OCI-LY7 (cell line): ENCODE results near the gene CEMIP2.

Experiments
- EZH2phosphoT487 ChIP-seq: fragments of 200-600 bp; sonication (generic); IDR thresholded peaks from 2 replicates; pipeline ENCODE4 v1.6.1; 2018; ENCODE audit warnings: low read depth, borderline replicate concordance, mild to moderate bottlenecking, mixed run types, antibody characterized with exemption, low read length, moderate library complexity, mixed read lengths
- TF ChIP-seq, protein P1 (sequence below): fragments of 200-600 bp; sonication (generic); conservative IDR thresholded peaks from 2 replicates; pipeline ENCODE4 v1.5.1; 2014; ENCODE audit warnings: mild to moderate bottlenecking, antibody characterized with exemption, low read length, moderate library complexity, mixed read lengths

DNA sequence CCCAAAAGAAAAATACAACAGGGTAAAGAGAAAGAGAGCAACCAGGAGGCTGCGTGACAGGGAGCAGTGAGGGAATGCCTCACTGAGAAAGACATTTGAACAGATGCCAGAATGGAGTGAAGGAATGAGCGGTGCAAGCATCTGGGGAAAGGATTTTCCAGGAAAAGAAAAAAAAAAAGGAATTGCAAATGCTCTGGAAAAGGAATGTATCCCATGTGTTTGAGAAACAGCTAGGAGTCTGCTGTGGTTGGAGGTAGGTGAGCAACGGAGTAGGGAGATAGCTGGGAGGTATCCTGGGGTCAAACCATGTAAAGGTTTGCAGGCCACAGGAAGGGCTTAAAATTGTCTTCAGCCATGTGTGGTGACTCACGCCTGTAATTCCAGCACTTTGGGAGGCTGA, 23.6 kb upstream of the CEMIP2 start:
- TF ChIP-seq, protein P1, sequence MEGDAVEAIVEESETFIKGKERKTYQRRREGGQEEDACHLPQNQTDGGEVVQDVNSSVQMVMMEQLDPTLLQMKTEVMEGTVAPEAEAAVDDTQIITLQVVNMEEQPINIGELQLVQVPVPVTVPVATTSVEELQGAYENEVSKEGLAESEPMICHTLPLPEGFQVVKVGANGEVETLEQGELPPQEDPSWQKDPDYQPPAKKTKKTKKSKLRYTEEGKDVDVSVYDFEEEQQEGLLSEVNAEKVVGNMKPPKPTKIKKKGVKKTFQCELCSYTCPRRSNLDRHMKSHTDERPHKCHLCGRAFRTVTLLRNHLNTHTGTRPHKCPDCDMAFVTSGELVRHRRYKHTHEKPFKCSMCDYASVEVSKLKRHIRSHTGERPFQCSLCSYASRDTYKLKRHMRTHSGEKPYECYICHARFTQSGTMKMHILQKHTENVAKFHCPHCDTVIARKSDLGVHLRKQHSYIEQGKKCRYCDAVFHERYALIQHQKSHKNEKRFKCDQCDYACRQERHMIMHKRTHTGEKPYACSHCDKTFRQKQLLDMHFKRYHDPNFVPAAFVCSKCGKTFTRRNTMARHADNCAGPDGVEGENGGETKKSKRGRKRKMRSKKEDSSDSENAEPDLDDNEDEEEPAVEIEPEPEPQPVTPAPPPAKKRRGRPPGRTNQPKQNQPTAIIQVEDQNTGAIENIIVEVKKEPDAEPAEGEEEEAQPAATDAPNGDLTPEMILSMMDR, result no peak
- TF ChIP-seq EZH2phosphoT487, result no peak
